GM12873 (cell line): ENCODE results near the gene CTH.

Experiments
- TF ChIP-seq, protein P1 (sequence below): IDR thresholded peaks from 2 replicates; pipeline ENCODE4 v1.5.1; 2012; ENCODE audit warnings: low read depth, mild to moderate bottlenecking, moderate library complexity, low read length, control low read depth; ENCODE audit not compliant: insufficient read depth; ENCODE audit errors: missing control alignments

The CTH gene

GRCh38 chr1:70384542-70384941, 26.5 kb upstream of the CTH start:
- TF ChIP-seq, protein P1, sequence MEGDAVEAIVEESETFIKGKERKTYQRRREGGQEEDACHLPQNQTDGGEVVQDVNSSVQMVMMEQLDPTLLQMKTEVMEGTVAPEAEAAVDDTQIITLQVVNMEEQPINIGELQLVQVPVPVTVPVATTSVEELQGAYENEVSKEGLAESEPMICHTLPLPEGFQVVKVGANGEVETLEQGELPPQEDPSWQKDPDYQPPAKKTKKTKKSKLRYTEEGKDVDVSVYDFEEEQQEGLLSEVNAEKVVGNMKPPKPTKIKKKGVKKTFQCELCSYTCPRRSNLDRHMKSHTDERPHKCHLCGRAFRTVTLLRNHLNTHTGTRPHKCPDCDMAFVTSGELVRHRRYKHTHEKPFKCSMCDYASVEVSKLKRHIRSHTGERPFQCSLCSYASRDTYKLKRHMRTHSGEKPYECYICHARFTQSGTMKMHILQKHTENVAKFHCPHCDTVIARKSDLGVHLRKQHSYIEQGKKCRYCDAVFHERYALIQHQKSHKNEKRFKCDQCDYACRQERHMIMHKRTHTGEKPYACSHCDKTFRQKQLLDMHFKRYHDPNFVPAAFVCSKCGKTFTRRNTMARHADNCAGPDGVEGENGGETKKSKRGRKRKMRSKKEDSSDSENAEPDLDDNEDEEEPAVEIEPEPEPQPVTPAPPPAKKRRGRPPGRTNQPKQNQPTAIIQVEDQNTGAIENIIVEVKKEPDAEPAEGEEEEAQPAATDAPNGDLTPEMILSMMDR = no peak

GRCh38 chr1:70385477-70385876, 25.6 kb upstream of the CTH start:
- TF ChIP-seq, protein P1 = no peak

DNA sequence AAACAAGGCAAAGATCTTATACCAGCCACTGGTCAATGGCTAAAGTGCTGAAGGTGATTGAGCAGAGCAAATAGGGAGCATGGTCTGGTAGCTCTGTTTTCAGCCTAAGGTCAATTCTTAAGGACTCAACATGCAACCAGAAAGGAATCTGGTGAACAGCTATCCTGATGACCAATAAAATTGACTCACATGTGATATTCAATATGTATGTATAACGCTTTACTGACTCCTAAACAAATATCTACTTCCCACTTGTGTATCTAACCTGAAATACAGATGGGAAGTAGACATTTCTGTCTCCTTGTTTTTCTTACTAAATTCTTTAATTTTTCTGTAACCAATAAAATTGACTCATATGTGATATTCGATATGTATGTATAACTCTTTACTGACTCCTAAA, 24.9 kb upstream of the CTH start:
- TF ChIP-seq, protein P1 = no peak

- TF ChIP-seq, protein P1 = no peak
Measured at GRCh38 chr1:70387507-70387906, 23.6 kb upstream of the CTH start.

- TF ChIP-seq, protein P1 = no peak
Measured at GRCh38 chr1:70392626-70393025, 18.4 kb upstream of the CTH start.

GRCh38 chr1:70396607-70397006, 14.5 kb upstream of the CTH start:
- TF ChIP-seq, protein P1 = no peak

DNA sequence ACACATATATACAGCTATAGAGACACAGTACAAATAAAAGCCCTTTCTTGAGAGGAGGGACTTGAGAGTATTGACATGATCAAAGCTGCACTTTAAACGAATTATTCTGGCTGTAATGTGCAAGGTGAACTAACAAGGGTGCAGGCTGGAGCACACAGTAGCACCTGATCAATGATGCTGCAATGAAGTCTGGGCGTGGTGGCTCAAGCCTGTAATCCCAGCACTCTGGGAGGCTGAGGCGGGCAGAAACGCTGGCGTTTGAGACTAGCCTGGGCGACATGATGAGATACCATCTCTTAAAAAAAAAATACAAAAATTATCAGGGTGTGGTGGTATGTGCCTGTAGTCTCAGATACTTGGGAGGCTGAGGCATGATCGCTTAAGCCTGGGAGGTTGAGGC, 14.1 kb upstream of the CTH start:
- TF ChIP-seq, protein P1 = no peak

DNA sequence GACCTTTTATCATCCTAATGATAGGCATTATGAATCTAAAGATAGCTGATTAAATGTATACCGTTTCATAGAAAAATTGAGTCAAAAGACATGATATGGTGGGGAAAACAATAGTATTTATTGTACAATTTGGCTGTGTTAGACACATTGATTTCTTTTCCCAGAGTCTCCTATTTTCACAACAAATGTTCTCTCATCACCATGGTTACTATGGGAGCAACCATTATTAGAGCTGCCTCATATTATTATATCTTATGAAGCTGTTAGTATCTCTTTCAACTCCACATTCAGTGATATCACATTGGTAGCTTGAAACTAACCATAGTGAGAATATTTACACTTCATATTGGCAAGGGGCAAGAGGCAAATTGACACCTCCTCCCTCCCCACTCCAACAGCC, 10.7 kb upstream of the CTH start:
- TF ChIP-seq, protein P1 = no peak
